GM23248 (cell line): Measurements from ENCODE around the gene ZNF613. TPM values are rescaled to one million over a fixed set of nuclear protein-coding genes. Genes with fewer than 3 reads are reported as not detected.
"Not testable (repeated sequence)": the region's sequence is repeated elsewhere in the genome, so short reads cannot be mapped to it uniquely, and the experiment has no call there.

ENCODE experiments used
- DNase-seq: peaks from one replicate; pipeline ENCODE4 v3.0.0-alpha.2; 2015
- H2AFZ ChIP-seq: fragments of 200-600 bp; sonication (generic); 2 replicates; pipeline ENCODE4 v1.6.1; 2016; ENCODE audit warnings: antibody characterized with exemption
- H3F3A ChIP-seq: fragments of 200-600 bp; sonication (generic); 2 replicates; pipeline ENCODE4 v1.6.1; 2016; ENCODE audit warnings: mild to moderate bottlenecking, antibody characterized with exemption, mixed run types; ENCODE audit not compliant: insufficient read depth
- H3K27ac ChIP-seq: fragments of 200-600 bp; sonication (generic); 2 replicates; pipeline ENCODE4 v1.5.1; 2016; ENCODE audit warnings: mild to moderate bottlenecking
- H3K27me3 ChIP-seq: fragments of 200-600 bp; sonication (generic); replicated peaks from 2 replicates; pipeline ENCODE4 v1.6.1; 2016; ENCODE audit warnings: mild to moderate bottlenecking; ENCODE audit not compliant: insufficient read depth
- H3K36me3 ChIP-seq: fragments of 200-600 bp; sonication (generic); 2 replicates; pipeline ENCODE4 v1.6.1; 2016; ENCODE audit warnings: low read depth, mild to moderate bottlenecking
- H3K4me1 ChIP-seq: fragments of 200-600 bp; sonication (generic); 2 replicates; pipeline ENCODE4 v1.6.1; 2016; ENCODE audit warnings: mild to moderate bottlenecking; ENCODE audit not compliant: insufficient read depth
- H3K4me2 ChIP-seq: fragments of 200-600 bp; sonication (generic); one replicate; pipeline ENCODE4 v1.6.1; 2016; ENCODE audit warnings: mild to moderate bottlenecking; ENCODE audit not compliant: unreplicated experiment
- H3K4me3 ChIP-seq: fragments of 200-600 bp; sonication (generic); 2 replicates; pipeline ENCODE4 v1.5.1; 2016; ENCODE audit warnings: mild to moderate bottlenecking
- H3K79me2 ChIP-seq: fragments of 200-600 bp; sonication (generic); 2 replicates; pipeline ENCODE4 v1.6.1; 2016; ENCODE audit warnings: mild to moderate bottlenecking; ENCODE audit not compliant: insufficient read depth
- H3K9ac ChIP-seq: fragments of 200-600 bp; sonication (generic); 2 replicates; pipeline ENCODE4 v1.6.1; 2016; ENCODE audit warnings: mild to moderate bottlenecking
- H3K9me2 ChIP-seq: fragments of 200-600 bp; sonication (generic); 2 replicates; pipeline ENCODE4 v1.6.1; 2016; ENCODE audit warnings: mixed run types, mild to moderate bottlenecking, moderate library complexity; ENCODE audit not compliant: insufficient read depth
- H3K9me3 ChIP-seq: fragments of 200-600 bp; sonication (generic); one replicate; pipeline ENCODE4 v1.6.1; 2017; ENCODE audit warnings: low read depth
- H4K20me1 ChIP-seq: fragments of 200-600 bp; sonication (generic); 2 replicates; pipeline ENCODE4 v1.6.0; 2016; ENCODE audit not compliant: insufficient read depth
- EZH2 ChIP-seq: fragments of 200-600 bp; sonication (generic); IDR thresholded peaks from 2 replicates; pipeline ENCODE4 v1.6.1; 2018; ENCODE audit warnings: antibody characterized with exemption, mild to moderate bottlenecking; ENCODE audit not compliant: insufficient read depth, poor library complexity, severe bottlenecking
- EZH2phosphoT487 ChIP-seq: fragments of 200-600 bp; sonication (generic); IDR thresholded peaks from 2 replicates; pipeline ENCODE4 v1.6.1; 2018; ENCODE audit warnings: antibody characterized with exemption, moderate library complexity, mild to moderate bottlenecking, low read depth; ENCODE audit not compliant: insufficient read depth
- WGBS, 2 experiments: methylation state at CpG; one replicate each; pipeline ENCODE4 v1.1.6; 2015 to 2017; ENCODE audit warnings: low lambda C conversion rate in 2 of 2, low coverage in 1 of 2; ENCODE audit errors: missing lambda C conversion rate in 2 of 2; 5-methylcytosine and 5-hydroxymethylcytosine counted together
- in situ Hi-C: fragments of 300-500 bp; cut with MboI; formaldehyde crosslinking; loops from 2 replicates; pipeline ENCODE4 v1.15.0; 2020
- polyA plus RNA-seq: library from polyadenylated mRNA; unstranded; fragments of >200 nt; fragmentation: Nextera tagmentation; extraction: Ambion mirVana; gene quantifications from 2 replicates; pipeline ENCODE4 v1.2.1, GENCODE V29; 2016
- total RNA-seq: library from RNA; depleted of rRNA; stranded (reverse); fragments of >200 nt; shearing (Covaris generic); gene quantifications from 2 replicates; pipeline ENCODE4 v1.2.3, GENCODE V29; 2014

The ZNF613 gene
- total and polyA plus RNA-seq, 2 experiments from 2014 or later: 3.6 to 7.1 TPM

- peaks cover 52% of the 10 kb centered on the region for H3K79me2 ChIP-seq
- no peaks in the 10 kb centered on the region for H3K9me3 ChIP-seq
- H4K20me1 ChIP-seq: no peaks in the 10 kb centered on the region
- peak within 1 kb of the TSS; percentile 47 for H3K27ac ChIP-seq
- peak; percentile 95 for DNase-seq
- H3K4me1 ChIP-seq: peaks cover 5% of the 10 kb centered on the region; the same call in 1 of the 2 replicates
- no peaks in the 10 kb centered on the region for H3K9me2 ChIP-seq
- peaks cover 6% of the 10 kb centered on the region; the same call in 1 of the 2 replicates for H3K36me3 ChIP-seq
- H3K27me3 ChIP-seq: no peaks in the 10 kb centered on the region
- in situ Hi-C loops: no loop called here
- H2AFZ ChIP-seq: peak within 1 kb of the TSS; percentile 98
- peak within 1 kb of the TSS; percentile 90 for H3K4me2 ChIP-seq
- peak within 1 kb of the TSS; percentile 92 for H3K4me3 ChIP-seq
- TF ChIP-seq EZH2 (no peak), EZH2phosphoT487 (no peak)
- H3K9ac ChIP-seq: peak within 1 kb of the TSS; percentile 87
- no peaks in the 10 kb centered on the region for H3F3A ChIP-seq
- WGBS, 2 experiments: 1 to 2% methylated on average over 43 of the region's 43 CpGs
Measured at GRCh38 chr19:51904331-51905165, 22.7 kb upstream of the ZNF613 start, which contains the start of gene ZNF649. TSS of gene ZNF649 (minus strand) at chr19:51905017. CDS start at chr19:51900107, 4,910 bp downstream.

- DNase-seq: no peak
- no peaks in the 10 kb centered on the region for H3K36me3 ChIP-seq
- H3K9ac ChIP-seq: no peak overlapping the region
- TF ChIP-seq EZH2phosphoT487 (no peak), EZH2 (no peak)
- H3F3A ChIP-seq: no peaks in the 10 kb centered on the region
- no peaks in the 10 kb centered on the region for H3K9me2 ChIP-seq
- no peaks in the 10 kb centered on the region for H3K9me3 ChIP-seq
- WGBS, 2 experiments: 56 to 60% methylated on average over 3 of the region's 3 CpGs
- H3K79me2 ChIP-seq: peaks cover 46% of the 10 kb centered on the region
- no peak overlapping the region for H3K4me3 ChIP-seq
- H3K4me1 ChIP-seq: peaks cover 5% of the 10 kb centered on the region; the same call in 1 of the 2 replicates
- H4K20me1 ChIP-seq: no peaks in the 10 kb centered on the region
- H3K4me2 ChIP-seq: peak overlapping the region; percentile 90
- no peak overlapping the region for H3K27ac ChIP-seq
- peak overlapping the region; percentile 98 for H2AFZ ChIP-seq
- H3K27me3 ChIP-seq: no peaks in the 10 kb centered on the region
- in situ Hi-C loops: no loop called here
Measured at GRCh38 chr19:51905206-51905605, 22.1 kb upstream of the ZNF613 start.

- in situ Hi-C loops, H3K36me3 ChIP-seq, H3K27me3 ChIP-seq, DNase-seq, H3K9ac ChIP-seq, H3K9me3 ChIP-seq, H4K20me1 ChIP-seq, H3K9me2 ChIP-seq, H3K4me2 ChIP-seq, H3K4me1 ChIP-seq, H3K4me3 ChIP-seq, H3K27ac ChIP-seq, H3F3A ChIP-seq: not testable (repeated sequence)
- Histone ChIP-seq H2AFZ (peak overlapping the region; percentile 98), H3K79me2 (peaks cover 41% of the 10 kb centered on the region)
- 75 to 80% methylated on average over 3 of the region's 3 CpGs for WGBS, 2 experiments
Measured at GRCh38 chr19:51905639-51906038, 21.6 kb upstream of the ZNF613 start.

GRCh38 chr19:51906108-51906507, 21.2 kb upstream of the ZNF613 start:
- H3K4me1 ChIP-seq, H3K9me3 ChIP-seq, H3K4me2 ChIP-seq, H4K20me1 ChIP-seq, H3K9me2 ChIP-seq, H3K9ac ChIP-seq, H3K36me3 ChIP-seq, H3K27ac ChIP-seq, in situ Hi-C loops, H3K27me3 ChIP-seq, H3K4me3 ChIP-seq, DNase-seq, H3F3A ChIP-seq: not testable (repeated sequence)
- Histone ChIP-seq H3K79me2 (peaks cover 37% of the 10 kb centered on the region), H2AFZ (peak overlapping the region; percentile 42; the same call in 1 of the 2 replicates)
- 23 to 24% methylated on average over 9 of the region's 9 CpGs for WGBS, 2 experiments

- H3K27ac ChIP-seq, H3K9me3 ChIP-seq, H3K27me3 ChIP-seq, in situ Hi-C loops, H3K4me1 ChIP-seq, H3K4me2 ChIP-seq, H3K9ac ChIP-seq, H4K20me1 ChIP-seq, H3K36me3 ChIP-seq, H2AFZ ChIP-seq, H3K9me2 ChIP-seq, H3F3A ChIP-seq, DNase-seq, H3K4me3 ChIP-seq: not testable (repeated sequence)
- 13 to 20% methylated on average over 5 of the region's 5 CpGs for WGBS, 2 experiments
- H3K79me2 ChIP-seq: peaks cover 18% of the 10 kb centered on the region
Measured at GRCh38 chr19:51907981-51908380, 19.3 kb upstream of the ZNF613 start.
